Measurements from ENCODE around the gene ZDHHC8. TPM values are rescaled to one million over a fixed set of nuclear protein-coding genes. Genes with fewer than 3 reads are reported as not detected.
A peak's percentile ranks its signal among the peaks of the same experiment; 100 is the strongest.

ZDHHC8 gene
- polyA plus RNA-seq, 3 donors = 20.5 to 45.6 (median 28.0) TPM

- no peak overlapping the region for H3K27ac ChIP-seq (ENCODE audit: low read depth, low read length)
- WGBS, 3 donors = 81 to 92% (median 88%) methylated on average over 32 of the region's 32 CpGs
Observed at GRCh38 chr22:20125201-20126174, 6.1 kb upstream of the ZDHHC8 start.

DNA sequence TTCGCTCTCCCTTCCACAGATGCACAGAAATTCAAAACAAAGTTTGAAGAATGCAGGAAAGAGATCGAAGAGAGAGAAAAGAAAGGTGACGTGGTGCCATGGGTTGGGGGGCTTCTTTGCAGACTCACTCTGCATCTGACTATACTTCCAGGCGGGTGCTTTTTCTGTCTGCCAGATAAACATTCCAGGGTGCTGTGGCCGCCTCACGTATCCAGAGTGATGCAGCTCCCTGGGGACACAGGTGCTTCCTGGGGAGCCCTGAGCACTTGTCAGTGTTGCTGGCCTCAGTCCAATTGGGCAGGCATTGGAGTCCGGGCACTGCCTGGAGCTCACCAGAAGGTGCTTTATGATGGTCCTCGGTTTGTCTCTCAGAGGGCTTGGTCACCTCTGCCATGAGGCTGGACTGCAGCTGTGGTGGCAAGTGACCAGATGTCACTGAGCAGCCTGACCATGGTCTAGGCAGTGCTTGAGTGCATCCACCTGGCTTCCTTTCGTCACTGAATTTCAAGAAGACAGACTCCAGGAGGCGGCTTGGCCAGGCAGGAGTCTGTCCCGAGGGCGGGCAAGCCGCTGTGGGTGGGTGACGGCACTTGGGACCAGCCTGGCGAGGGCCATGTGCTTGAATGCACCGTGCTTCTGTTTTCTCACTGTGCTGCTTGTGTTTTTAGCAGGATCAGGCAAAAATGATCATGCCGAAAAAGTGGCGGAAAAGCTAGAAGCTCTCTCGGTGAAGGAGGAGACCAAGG lies 5.1 kb upstream of the ZDHHC8 start:
- H3K27ac ChIP-seq (ENCODE audit: low read depth, low read length) = no peak overlapping the region
- 83 to 85% (median 84%) methylated on average over 19 of the region's 19 CpGs for WGBS, 3 donors

GRCh38 chr22:20127318-20127868 lies 4.2 kb upstream of the ZDHHC8 start:
- WGBS, 3 donors = 88 to 94% (median 92%) methylated on average over 15 of the region's 15 CpGs

GRCh38 chr22:20127869-20128618 lies 3.6 kb upstream of the ZDHHC8 start:
- no peak overlapping the region for H3K27ac ChIP-seq (ENCODE audit: low read depth, low read length)
- WGBS, 3 donors = 77 to 82% (median 81%) methylated on average over 17 of the region's 17 CpGs

More at GRCh38 chr22:20127318-20127868, 4.2 kb upstream of the ZDHHC8 start:
- H3K27ac ChIP-seq (ENCODE audit: low read depth, low read length) = no peak overlapping the region

- H3K27ac ChIP-seq (ENCODE audit: low read depth, low read length) = no peak overlapping the region
- 49 to 57% (median 51%) methylated on average over 2 of the region's 2 CpGs for WGBS, 3 donors
Observed at GRCh38 chr22:20128619-20128901, 3.0 kb upstream of the ZDHHC8 start.

GRCh38 chr22:20128902-20129746 lies 2.5 kb upstream of the ZDHHC8 start:
- H3K27ac ChIP-seq (ENCODE audit: low read depth, low read length) = no peak overlapping the region
- 30 to 42% (median 40%) methylated on average over 18 of the region's 18 CpGs for WGBS, 3 donors

GRCh38 chr22:20129747-20130014 lies 1.9 kb upstream of the ZDHHC8 start:
- H3K27ac ChIP-seq (ENCODE audit: low read depth, low read length) = no peak overlapping the region
- 76 to 90% (median 81%) methylated on average over 3 of the region's 3 CpGs for WGBS, 3 donors

DNA sequence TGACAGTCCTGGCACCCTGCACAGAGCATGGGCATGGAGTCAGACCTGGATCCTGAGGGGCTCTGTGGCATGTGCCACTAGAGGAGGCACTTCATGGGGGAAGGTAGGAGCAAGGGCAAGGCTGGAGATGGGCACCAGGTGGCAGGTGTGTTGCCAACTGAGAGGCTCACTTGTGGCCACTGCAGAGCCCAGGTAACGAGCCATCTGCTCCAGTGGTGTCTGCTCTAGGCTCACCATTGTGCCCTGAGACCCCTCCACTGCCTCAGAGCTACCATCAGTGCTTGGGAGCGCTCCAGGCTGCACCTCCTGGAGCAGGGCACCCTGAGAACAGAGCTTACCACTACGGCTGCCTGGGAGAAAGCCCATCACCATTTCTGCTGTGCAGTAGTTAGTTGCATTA lies 1.3 kb upstream of the ZDHHC8 start:
- H3K27ac ChIP-seq (ENCODE audit: low read depth, low read length) = no peak overlapping the region
- 74 to 79% (median 79%) methylated on average over 3 of the region's 3 CpGs for WGBS, 3 donors

- H3K27ac ChIP-seq (ENCODE audit: low read depth, low read length) = peak overlapping the region; percentile 32
- WGBS, 3 donors = 3 to 8% (median 4%) methylated on average over 53 to 70 of the region's 70 CpGs
Observed at GRCh38 chr22:20130731-20131596, 640 bp upstream of the ZDHHC8 start.

- 1% methylated on average over 43 to 72 of the region's 72 CpGs for WGBS, 3 donors
- no peak overlapping the region for H3K27ac ChIP-seq (ENCODE audit: low read depth, low read length)
Observed at GRCh38 chr22:20131859-20132685, 468 bp downstream of the ZDHHC8 start.

- WGBS, 3 donors = 53 to 64% (median 64%) methylated on average over 16 of the region's 16 CpGs
- H3K27ac ChIP-seq (ENCODE audit: low read depth, low read length) = no peak overlapping the region
Observed at GRCh38 chr22:20132686-20133246, 1.2 kb downstream of the ZDHHC8 start.

DNA sequence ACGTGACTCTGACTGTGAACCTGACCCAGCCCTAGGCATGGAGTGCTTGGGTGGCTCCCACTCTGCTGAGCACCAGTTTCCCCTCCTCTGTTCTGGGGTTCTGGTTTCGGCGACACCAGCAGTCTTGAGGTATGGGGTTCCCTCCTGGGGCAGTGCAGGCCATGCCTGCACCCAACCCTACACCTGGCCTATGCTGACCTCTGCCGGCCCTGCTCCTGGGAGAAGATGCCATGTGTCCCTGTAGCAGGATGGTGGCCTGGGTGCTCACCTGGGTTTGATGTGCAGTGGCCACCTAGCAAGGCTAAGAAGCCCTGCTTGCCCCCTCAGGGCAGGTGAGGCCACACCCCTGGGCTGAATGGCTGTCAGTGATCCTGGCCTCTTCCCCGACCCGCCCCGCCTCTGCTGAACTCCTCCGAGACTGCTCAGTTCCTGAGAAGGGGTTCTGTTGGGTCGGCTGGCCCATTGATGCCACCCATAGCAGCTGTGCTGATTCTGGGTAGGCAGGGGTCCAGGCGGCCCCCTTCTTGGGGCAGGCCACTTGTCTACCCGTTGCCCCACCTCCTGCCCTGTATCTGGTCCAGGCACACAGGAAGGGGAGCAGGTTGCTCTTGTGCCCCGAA lies 2.4 kb downstream of the ZDHHC8 start:
- H3K27ac ChIP-seq (ENCODE audit: low read depth, low read length) = no peak overlapping the region
- 78 to 84% (median 78%) methylated on average over 12 of the region's 12 CpGs for WGBS, 3 donors

DNA sequence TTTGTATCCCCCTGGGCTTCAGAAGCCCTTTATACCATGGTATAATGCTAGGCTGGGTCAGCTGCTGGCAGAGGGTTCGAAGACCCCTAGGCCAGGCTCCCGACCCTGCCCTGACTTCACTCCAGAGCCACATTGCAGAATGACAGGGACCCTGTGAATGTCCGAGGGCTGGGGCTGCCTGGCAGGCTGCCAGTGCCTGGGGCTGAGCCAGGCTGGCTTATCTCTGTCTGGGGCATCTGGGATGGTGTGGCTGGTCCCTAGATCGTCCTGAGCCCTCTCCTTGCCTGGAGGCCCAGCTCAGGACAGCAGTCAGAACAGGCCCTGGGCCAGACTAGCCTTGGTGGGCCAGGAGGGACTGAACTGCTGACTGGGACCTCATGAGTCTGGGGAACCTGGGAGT lies 3.7 kb downstream of the ZDHHC8 start:
- WGBS, 3 donors = 49 to 68% (median 67%) methylated on average over 4 of the region's 4 CpGs

DNA sequence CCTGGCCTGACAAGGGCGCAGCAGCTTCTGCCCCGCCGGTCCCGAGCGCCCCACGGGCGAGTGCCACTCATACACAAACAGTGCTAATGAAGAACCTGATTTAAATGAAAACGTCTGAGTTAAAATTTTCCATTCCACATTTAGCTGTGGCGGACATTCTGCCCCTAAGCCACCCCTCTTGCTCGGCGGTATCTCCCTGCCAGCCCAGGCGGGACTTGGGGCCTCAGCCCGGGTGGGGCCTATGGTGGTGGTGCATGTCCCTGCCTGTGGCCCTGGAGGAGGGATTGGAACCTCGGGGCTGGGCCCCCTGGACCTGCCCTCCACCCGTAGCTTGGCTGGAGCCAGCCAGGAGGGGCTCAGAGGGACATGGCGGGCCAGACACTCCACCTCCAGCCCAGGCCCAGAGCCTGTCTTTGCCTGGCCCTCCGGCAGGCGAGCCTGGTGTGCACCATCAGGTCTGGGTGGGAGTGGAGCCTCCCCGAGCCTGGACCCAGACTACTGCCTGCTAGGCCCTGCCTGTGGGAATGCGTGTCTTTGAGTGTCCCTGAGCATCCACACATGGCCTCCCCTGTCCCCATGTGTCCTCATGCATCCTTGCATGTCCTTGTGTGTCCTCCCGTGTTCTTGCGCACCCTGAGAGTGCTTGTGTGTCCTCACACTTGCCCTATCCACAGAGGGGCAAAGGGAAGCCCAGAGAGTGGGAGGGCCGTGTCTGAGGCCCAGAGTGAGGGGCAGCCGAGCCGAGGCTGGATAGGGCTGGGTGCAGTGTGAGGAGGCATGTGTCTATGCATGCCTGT lies 4.4 kb downstream of the ZDHHC8 start:
- WGBS, 3 donors = 79 to 86% (median 83%) methylated on average over 25 of the region's 25 CpGs
- no peak overlapping the region for H3K27ac ChIP-seq (ENCODE audit: low read depth, low read length)

More for the DNA sequence above, 3.7 kb downstream of the ZDHHC8 start:
- H3K27ac ChIP-seq (ENCODE audit: low read depth, low read length) = no peak overlapping the region

GRCh38 chr22:20136603-20136873 lies 4.9 kb downstream of the ZDHHC8 start:
- H3K27ac ChIP-seq (ENCODE audit: low read depth, low read length) = no peak overlapping the region
- 89 to 93% (median 91%) methylated on average over 5 of the region's 5 CpGs for WGBS, 3 donors
